Measurements from ENCODE around the gene BBS9. TPM values are rescaled to one million over a fixed set of nuclear protein-coding genes. Genes with fewer than 3 reads are reported as not detected.
"Not testable (repeated sequence)": the region's sequence is repeated elsewhere in the genome, so short reads cannot be mapped to it uniquely, and the experiment has no call there.

Gene BBS9
- total and polyA plus RNA-seq, 9 donors = 13.0 to 23.5 (median 15.9) TPM

GRCh38 chr7:33258491-33258951 lies 129.2 kb downstream of the BBS9 start:
- no peaks in the 10 kb centered on the region for H3K27me3 ChIP-seq (ENCODE audit: control insufficient read depth, insufficient read depth, low read length)
- no peak overlapping the region for H3K27ac ChIP-seq (ENCODE audit: low read length)
- H3K4me3 ChIP-seq (ENCODE audit: low read length) = no peak overlapping the region
- peak; percentile 77 for DNase-seq
- H3K4me1 ChIP-seq (ENCODE audit: control insufficient read depth, insufficient read depth, low read length) = no peaks in the 10 kb centered on the region
- H3K9me3 ChIP-seq (replicated peaks; ENCODE audit: control insufficient read depth, low read depth, low read length) = no peaks in the 10 kb centered on the region
- H3K36me3 ChIP-seq (ENCODE audit: control insufficient read depth, insufficient read depth, low read length) = no peaks in the 10 kb centered on the region

- no CpG with 5 or more reads among the region's 3 CpGs for WGBS (ENCODE audit: insufficient coverage)
- Histone ChIP-seq H3K4me3 (ENCODE audit: low read length) (no peak overlapping the region), H3K27ac (ENCODE audit: low read length) (no peak overlapping the region), H3K9me3 (replicated peaks; ENCODE audit: control insufficient read depth, low read depth, low read length) (no peaks in the 10 kb centered on the region), H3K4me1 (ENCODE audit: control insufficient read depth, insufficient read depth, low read length) (no peaks in the 10 kb centered on the region), H3K36me3 (ENCODE audit: control insufficient read depth, insufficient read depth, low read length) (no peaks in the 10 kb centered on the region), H3K27me3 (ENCODE audit: control insufficient read depth, insufficient read depth, low read length) (no peaks in the 10 kb centered on the region)
- DNase-seq = no peak
Observed at GRCh38 chr7:33261585-33261984, 132.2 kb downstream of the BBS9 start.

- 100% methylated on average over 2 of the region's 3 CpGs for WGBS (ENCODE audit: insufficient coverage)
- Histone ChIP-seq H3K27me3 (ENCODE audit: control insufficient read depth, insufficient read depth, low read length) (no peaks in the 10 kb centered on the region), H3K9me3 (replicated peaks; ENCODE audit: control insufficient read depth, low read depth, low read length) (no peaks in the 10 kb centered on the region), H3K4me1 (ENCODE audit: control insufficient read depth, insufficient read depth, low read length) (no peaks in the 10 kb centered on the region), H3K36me3 (ENCODE audit: control insufficient read depth, insufficient read depth, low read length) (no peaks in the 10 kb centered on the region), H3K27ac (ENCODE audit: low read length) (no peak overlapping the region), H3K4me3 (ENCODE audit: low read length) (no peak overlapping the region)
- no peak for DNase-seq
Observed at GRCh38 chr7:33262476-33262875, 133.1 kb downstream of the BBS9 start.

- no CpG with 5 or more reads among the region's 4 CpGs for WGBS (ENCODE audit: insufficient coverage)
- H3K9me3 ChIP-seq (replicated peaks; ENCODE audit: control insufficient read depth, low read depth, low read length); H3K27me3 ChIP-seq (ENCODE audit: control insufficient read depth, insufficient read depth, low read length); H3K36me3 ChIP-seq (ENCODE audit: control insufficient read depth, insufficient read depth, low read length); H3K4me1 ChIP-seq (ENCODE audit: control insufficient read depth, insufficient read depth, low read length); DNase-seq; H3K4me3 ChIP-seq (ENCODE audit: low read length); H3K27ac ChIP-seq (ENCODE audit: low read length): not testable (repeated sequence)
Observed at GRCh38 chr7:33271839-33272371, 142.5 kb downstream of the BBS9 start.

- no CpG with 5 or more reads among the region's 2 CpGs for WGBS (ENCODE audit: insufficient coverage)
- Histone ChIP-seq H3K4me1 (ENCODE audit: control insufficient read depth, insufficient read depth, low read length) (no peaks in the 10 kb centered on the region), H3K27ac (ENCODE audit: low read length) (no peak overlapping the region), H3K36me3 (ENCODE audit: control insufficient read depth, insufficient read depth, low read length) (peaks cover 2% of the 10 kb centered on the region), H3K4me3 (ENCODE audit: low read length) (no peak overlapping the region), H3K9me3 (replicated peaks; ENCODE audit: control insufficient read depth, low read depth, low read length) (peaks cover 13% of the 10 kb centered on the region), H3K27me3 (ENCODE audit: control insufficient read depth, insufficient read depth, low read length) (no peaks in the 10 kb centered on the region)
- no peak for DNase-seq
Observed at GRCh38 chr7:33273356-33273755, 144.0 kb downstream of the BBS9 start.

GRCh38 chr7:33276325-33276724 lies 147.0 kb downstream of the BBS9 start:
- Histone ChIP-seq H3K27me3 (ENCODE audit: control insufficient read depth, insufficient read depth, low read length) (no peaks in the 10 kb centered on the region), H3K27ac (ENCODE audit: low read length) (no peak overlapping the region), H3K36me3 (ENCODE audit: control insufficient read depth, insufficient read depth, low read length) (peaks cover 2% of the 10 kb centered on the region), H3K4me1 (ENCODE audit: control insufficient read depth, insufficient read depth, low read length) (no peaks in the 10 kb centered on the region), H3K9me3 (replicated peaks; ENCODE audit: control insufficient read depth, low read depth, low read length) (peaks cover 22% of the 10 kb centered on the region), H3K4me3 (ENCODE audit: low read length) (no peak overlapping the region)
- DNase-seq = no peak
- WGBS (ENCODE audit: insufficient coverage) = no CpG with 5 or more reads among the region's 3 CpGs

GRCh38 chr7:33276729-33277128 lies 147.4 kb downstream of the BBS9 start:
- Histone ChIP-seq H3K9me3 (replicated peaks; ENCODE audit: control insufficient read depth, low read depth, low read length) (peaks cover 19% of the 10 kb centered on the region), H3K4me3 (ENCODE audit: low read length) (no peak overlapping the region), H3K27ac (ENCODE audit: low read length) (no peak overlapping the region), H3K27me3 (ENCODE audit: control insufficient read depth, insufficient read depth, low read length) (no peaks in the 10 kb centered on the region), H3K4me1 (ENCODE audit: control insufficient read depth, insufficient read depth, low read length) (no peaks in the 10 kb centered on the region), H3K36me3 (ENCODE audit: control insufficient read depth, insufficient read depth, low read length) (peaks cover 2% of the 10 kb centered on the region)
- DNase-seq = no peak
- WGBS (ENCODE audit: insufficient coverage) = no CpG with 5 or more reads among the region's 2 CpGs

- no peak overlapping the region for H3K27ac ChIP-seq (ENCODE audit: low read length)
- DNase-seq = no peak
- H3K27me3 ChIP-seq (ENCODE audit: control insufficient read depth, insufficient read depth, low read length) = no peaks in the 10 kb centered on the region
- H3K9me3 ChIP-seq (replicated peaks; ENCODE audit: control insufficient read depth, low read depth, low read length) = peaks cover 19% of the 10 kb centered on the region
- WGBS (ENCODE audit: insufficient coverage) = no CpG with 5 or more reads among the region's 3 CpGs
- no peak overlapping the region for H3K4me3 ChIP-seq (ENCODE audit: low read length)
- no peaks in the 10 kb centered on the region for H3K4me1 ChIP-seq (ENCODE audit: control insufficient read depth, insufficient read depth, low read length)
- peaks cover 2% of the 10 kb centered on the region for H3K36me3 ChIP-seq (ENCODE audit: control insufficient read depth, insufficient read depth, low read length)
Observed at GRCh38 chr7:33278095-33278494, 148.7 kb downstream of the BBS9 start.

GRCh38 chr7:33286501-33286900 lies 157.1 kb downstream of the BBS9 start:
- peak; percentile 43 for DNase-seq
- Histone ChIP-seq H3K27me3 (ENCODE audit: control insufficient read depth, insufficient read depth, low read length) (no peaks in the 10 kb centered on the region), H3K4me3 (ENCODE audit: low read length) (no peak overlapping the region), H3K27ac (ENCODE audit: low read length) (no peak overlapping the region), H3K36me3 (ENCODE audit: control insufficient read depth, insufficient read depth, low read length) (no peaks in the 10 kb centered on the region), H3K4me1 (ENCODE audit: control insufficient read depth, insufficient read depth, low read length) (no peaks in the 10 kb centered on the region), H3K9me3 (replicated peaks; ENCODE audit: control insufficient read depth, low read depth, low read length) (peaks cover 6% of the 10 kb centered on the region)
- WGBS (ENCODE audit: insufficient coverage) = 20% methylated on average over 1 of the region's 1 CpG

- no peak for DNase-seq
- Histone ChIP-seq H3K27me3 (ENCODE audit: control insufficient read depth, insufficient read depth, low read length) (no peaks in the 10 kb centered on the region), H3K4me1 (ENCODE audit: control insufficient read depth, insufficient read depth, low read length) (no peaks in the 10 kb centered on the region), H3K9me3 (replicated peaks; ENCODE audit: control insufficient read depth, low read depth, low read length) (peaks cover 6% of the 10 kb centered on the region), H3K27ac (ENCODE audit: low read length) (no peak overlapping the region), H3K36me3 (ENCODE audit: control insufficient read depth, insufficient read depth, low read length) (no peaks in the 10 kb centered on the region), H3K4me3 (ENCODE audit: low read length) (no peak overlapping the region)
- WGBS (ENCODE audit: insufficient coverage) = 100% methylated on average over 3 of the region's 3 CpGs
Observed at GRCh38 chr7:33287738-33288137, 158.4 kb downstream of the BBS9 start.

- H3K27ac ChIP-seq (ENCODE audit: low read length) = no peak overlapping the region
- H3K4me1 ChIP-seq (ENCODE audit: control insufficient read depth, insufficient read depth, low read length) = no peaks in the 10 kb centered on the region
- no peak overlapping the region for H3K4me3 ChIP-seq (ENCODE audit: low read length)
- WGBS (ENCODE audit: insufficient coverage) = no CpG with 5 or more reads among the region's 2 CpGs
- peaks cover 15% of the 10 kb centered on the region for H3K9me3 ChIP-seq (replicated peaks; ENCODE audit: control insufficient read depth, low read depth, low read length)
- no peak for DNase-seq
- no peaks in the 10 kb centered on the region for H3K27me3 ChIP-seq (ENCODE audit: control insufficient read depth, insufficient read depth, low read length)
- no peaks in the 10 kb centered on the region for H3K36me3 ChIP-seq (ENCODE audit: control insufficient read depth, insufficient read depth, low read length)
Observed at GRCh38 chr7:33298848-33299247, 169.5 kb downstream of the BBS9 start.
